GM04503 (cell line): Measurements from ENCODE around the gene ANO6.
"Not testable (repeated sequence)": the region's sequence is repeated elsewhere in the genome, so short reads cannot be mapped to it uniquely, and the experiment has no call there.

Experiments
- DNase-seq: peaks from one replicate; pipeline ENCODE4 v3.0.0-alpha.2; 2012; ENCODE audit warnings: low read depth

Gene ANO6

DNA sequence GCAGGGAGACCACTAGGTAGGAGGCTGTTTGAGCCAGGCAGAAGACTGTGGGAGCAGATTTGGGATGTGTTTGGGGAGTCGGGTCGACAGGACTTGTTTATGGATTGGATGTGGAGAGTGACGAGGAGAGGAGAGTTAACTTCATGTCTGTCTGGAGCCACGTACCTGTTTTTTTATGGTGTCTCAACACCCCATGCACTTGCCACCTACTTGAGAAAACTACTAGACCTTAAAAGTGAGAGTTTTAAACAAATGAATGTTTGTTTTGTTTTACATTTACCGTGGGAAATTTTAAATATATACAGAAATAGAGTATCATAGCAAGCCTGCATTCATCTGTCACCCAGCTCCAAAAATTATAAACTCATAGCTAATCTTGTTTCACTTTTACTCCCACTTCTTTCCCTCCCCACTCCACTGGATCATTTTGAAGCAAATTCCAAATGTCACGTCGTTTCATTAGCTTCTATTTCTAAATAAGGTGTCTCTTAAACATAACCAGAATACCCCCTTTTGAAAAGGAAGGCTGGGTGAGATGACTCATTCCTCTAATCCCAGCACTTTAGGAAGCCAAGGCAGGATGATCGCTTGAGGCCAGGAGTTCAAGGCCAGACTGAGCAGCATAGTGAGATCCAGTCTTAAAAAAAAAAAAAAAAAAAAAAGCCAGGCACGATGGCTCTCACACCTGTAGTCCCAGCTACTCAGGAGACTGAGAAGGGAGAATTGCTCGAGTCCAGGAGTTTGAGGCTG lies 136.2 kb downstream of the ANO6 start:
- no peak for DNase-seq

- DNase-seq, result no peak
Measured at GRCh38 chr12:45353944-45354343, 138.0 kb downstream of the ANO6 start.

- no peak for DNase-seq
Measured at GRCh38 chr12:45354399-45354798, 138.5 kb downstream of the ANO6 start.

DNA sequence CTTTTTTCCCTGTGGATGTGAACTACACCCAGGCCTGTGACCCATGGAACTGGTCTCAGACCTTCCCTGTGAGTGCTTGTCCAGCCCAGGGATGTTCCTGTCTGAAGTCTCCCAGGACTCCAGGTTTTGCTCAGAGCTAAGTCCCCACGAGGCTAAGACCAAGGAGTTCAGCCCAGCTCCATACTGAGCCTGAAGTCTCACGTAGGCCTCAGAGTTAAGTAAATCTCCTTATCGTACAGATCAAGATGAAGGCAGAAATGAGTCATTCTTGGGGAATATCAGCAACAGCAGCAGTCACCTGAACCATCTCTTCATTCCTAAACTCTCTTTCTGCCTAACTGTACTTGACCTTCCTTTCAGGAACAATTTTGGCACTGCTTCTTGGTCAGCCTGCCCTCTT lies 139.8 kb downstream of the ANO6 start:
- no peak for DNase-seq

- no peak for DNase-seq
Measured at GRCh38 chr12:45356822-45357538, 141.1 kb downstream of the ANO6 start.

- no peak for DNase-seq
Measured at GRCh38 chr12:45357539-45358417, 141.9 kb downstream of the ANO6 start.

- DNase-seq, result no peak
Measured at GRCh38 chr12:45362291-45362690, 146.4 kb downstream of the ANO6 start.

GRCh38 chr12:45363903-45364302 lies 148.0 kb downstream of the ANO6 start:
- DNase-seq, result no peak

DNA sequence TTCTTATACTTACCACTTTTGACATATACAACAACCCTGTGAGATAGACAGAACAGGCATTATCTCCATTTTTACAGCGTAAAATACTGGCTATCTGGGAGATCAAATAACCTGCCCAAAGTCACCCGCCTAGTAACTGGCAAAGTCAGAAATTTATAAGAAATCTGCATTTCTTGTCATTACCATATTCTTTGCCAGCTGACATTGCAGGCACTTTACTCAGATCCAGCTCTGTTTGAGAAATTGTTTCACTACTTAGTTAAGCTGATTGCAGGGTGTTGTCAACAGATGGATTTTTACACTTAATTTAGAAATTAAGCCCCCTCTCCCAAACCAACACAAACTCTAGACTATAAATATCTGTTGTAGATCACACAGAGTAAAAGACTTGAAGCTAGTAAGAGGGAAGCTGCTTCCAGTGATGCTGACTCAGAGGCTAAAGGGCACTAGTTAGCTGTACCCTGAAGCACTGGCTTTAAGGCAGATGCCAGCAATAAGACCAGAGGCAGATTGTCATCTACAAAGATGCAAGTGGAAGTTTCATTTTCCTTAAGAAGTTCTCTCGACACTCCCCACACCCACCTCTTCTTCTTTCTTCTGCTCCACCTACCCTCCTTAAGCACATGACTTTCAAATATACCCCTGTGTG lies 153.1 kb downstream of the ANO6 start:
- DNase-seq, result no peak

DNA sequence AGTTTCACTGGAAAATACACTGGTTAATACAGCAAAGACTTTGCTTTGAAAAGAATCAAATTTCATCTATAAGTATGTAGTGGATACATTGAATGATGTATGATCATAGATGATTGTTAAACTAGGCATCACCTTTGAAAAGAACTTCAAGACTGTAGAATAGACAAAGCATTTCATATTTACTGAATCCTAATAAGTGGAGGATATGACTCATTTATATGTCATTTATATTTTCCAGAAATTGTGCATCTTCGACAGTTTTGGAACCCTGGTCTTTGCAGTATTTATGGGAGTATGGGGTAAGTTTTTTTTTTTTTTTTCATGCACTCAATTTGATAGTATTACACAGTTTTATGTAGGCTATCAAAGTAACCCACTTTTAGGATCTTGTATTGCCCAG lies 161.9 kb downstream of the ANO6 start:
- DNase-seq, result no peak

DNA sequence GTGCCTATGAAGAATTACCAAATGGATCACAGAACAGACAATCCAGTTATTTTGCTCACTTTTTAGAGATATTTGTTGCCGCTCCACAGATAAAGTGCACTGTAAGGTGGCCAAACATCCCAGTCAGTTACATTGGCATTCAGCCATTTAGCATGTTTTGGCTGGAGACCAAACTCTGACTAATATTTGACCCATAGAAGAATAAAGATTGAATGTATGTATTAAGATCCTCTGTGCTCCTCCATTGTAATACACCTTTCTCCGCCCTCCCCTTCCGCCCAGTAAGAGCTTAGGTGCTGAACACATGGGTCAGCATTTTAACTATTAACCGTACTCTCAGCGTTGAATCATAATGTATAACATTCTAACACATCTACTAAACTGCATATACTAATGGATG lies 163.4 kb downstream of the ANO6 start:
- no peak for DNase-seq

DNA sequence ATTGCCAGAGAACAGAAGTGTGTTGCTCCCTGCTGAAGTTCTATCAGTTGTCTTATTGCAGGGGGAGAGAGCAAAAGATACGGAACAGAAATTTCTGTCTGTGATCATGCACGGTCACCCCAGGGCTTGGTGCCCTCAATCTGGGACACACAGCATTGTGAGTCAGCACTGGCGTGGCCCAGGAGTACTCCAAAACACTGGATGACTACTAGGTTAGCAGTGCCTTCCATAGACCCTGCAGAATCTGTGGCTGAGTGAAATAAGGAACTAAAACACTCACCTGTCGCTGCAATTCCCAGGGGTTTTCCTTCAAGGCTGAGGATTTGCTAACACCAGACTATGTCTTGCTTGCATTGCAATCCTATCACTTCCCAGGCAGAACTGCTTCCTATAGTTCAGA lies 165.5 kb downstream of the ANO6 start:
- DNase-seq, result no peak

DNA sequence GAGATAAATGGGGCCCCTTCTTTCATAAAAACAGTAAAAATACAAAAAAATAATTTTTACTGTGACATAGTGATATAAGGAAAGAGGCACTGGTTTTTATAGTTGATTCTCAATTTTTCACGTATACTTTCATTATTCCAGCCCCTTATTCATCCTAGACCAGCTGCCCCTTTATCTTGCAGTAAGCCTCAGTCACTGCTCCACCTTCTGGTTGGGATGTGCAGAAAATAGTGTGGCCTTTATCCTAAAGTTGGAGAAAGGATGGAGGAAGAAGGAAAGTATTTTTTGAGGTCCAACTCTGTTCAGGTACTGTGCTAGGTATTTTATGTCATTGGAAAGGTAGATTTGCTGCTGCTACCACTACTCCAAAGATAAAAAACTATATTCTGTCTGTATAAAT lies 172.7 kb downstream of the ANO6 start:
- peak; percentile 11 for DNase-seq

GRCh38 chr12:45389426-45389825 lies 173.5 kb downstream of the ANO6 start:
- no peak for DNase-seq

DNA sequence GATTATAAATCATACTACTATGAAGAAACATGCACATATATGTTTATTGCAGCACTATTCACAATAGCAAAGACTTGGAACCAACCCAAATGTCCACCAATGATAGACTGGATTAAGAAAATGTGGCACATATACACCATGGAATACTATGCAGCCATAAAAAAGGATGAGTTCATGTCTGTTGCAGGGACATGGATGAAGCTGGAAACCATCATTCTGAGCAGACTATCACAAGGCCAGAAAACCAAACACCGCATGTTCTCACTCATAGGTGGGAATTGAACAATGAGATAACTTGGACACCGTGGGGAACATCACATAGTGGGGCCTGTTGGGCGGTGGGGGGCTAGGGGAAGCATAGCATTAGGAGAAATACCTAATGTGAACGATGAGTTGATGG lies 181.6 kb downstream of the ANO6 start:
- not testable (repeated sequence) for DNase-seq

- no peak for DNase-seq
Measured at GRCh38 chr12:45398552-45398951, 182.7 kb downstream of the ANO6 start.

- no peak for DNase-seq
Measured at GRCh38 chr12:45400991-45401390, 185.1 kb downstream of the ANO6 start.

- DNase-seq, result no peak
Measured at GRCh38 chr12:45402288-45402687, 186.4 kb downstream of the ANO6 start.

DNA sequence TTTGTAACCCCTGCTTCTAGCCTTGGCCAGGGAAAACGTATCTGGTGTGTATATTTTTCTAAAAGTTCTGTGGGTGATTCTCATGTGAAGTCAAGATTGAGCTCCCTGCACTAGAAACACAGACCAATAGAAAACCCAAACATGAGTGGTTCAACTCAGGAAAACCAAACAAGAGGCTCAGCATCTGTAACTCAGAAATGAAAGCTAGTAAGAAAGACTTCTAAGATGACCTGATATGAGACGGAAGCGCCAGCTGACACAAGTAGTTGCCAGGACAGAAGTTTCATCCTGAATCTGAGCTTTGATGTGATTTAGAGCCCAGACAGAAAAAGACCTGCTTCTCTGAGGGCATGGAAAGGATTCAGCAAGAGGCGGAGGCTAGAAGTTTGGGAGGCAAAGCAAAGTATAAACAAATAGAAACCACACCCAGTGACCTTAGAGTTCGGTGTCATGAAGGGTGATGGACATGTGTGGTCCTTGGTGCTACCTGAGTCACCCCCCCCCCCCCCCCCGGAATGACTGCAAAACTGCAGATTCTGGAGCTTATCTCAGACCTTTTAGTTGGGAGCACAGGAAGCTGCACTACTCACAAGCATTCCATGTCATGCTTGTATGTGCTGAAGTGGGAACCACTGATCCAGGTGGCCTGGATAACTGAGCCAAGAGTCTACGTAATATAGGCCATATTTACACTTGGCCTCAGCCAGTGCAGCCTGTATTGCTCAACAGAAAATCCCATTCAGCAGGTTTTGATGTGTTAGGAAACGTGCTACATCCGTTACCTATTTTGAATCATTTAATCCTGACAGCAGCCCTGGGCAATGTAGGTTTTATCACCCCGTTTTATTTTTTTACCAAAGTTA lies 191.3 kb downstream of the ANO6 start:
- DNase-seq, result no peak

DNA sequence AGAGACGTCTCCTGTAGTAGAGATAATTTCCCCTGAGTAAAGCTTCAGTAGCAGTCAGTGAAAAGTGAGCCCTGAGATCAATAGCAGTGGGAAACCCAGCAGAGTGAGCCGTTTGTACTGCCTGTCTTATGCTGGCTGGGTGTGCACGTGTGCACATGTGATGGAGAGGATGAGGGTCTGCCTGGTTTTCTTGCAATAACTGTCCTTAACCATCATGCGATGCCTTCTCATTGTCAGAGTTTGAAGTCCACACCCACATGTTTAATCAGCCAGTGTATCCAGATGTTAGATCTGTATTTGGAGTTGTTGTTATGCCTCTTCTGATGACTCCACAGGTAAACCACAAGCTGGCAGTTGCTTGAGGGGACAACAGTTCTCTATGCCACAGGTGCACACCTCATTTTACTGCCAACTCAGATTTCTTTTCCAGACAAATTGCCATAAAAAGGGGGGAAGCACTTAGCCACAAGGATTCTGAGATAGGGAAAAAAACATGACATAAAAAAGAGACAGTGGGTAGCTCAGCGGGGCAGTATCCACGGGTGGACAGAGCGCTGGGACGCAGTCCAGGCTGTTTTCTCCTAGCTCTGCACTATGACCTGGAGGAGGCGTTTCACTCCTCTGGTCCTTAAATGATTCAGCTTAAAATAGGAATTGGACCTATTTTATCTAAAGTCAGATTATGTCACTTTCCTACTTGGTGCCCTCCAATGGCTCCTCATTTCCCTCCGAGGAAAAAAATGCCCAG lies 192.3 kb downstream of the ANO6 start:
- DNase-seq, result no peak

DNA sequence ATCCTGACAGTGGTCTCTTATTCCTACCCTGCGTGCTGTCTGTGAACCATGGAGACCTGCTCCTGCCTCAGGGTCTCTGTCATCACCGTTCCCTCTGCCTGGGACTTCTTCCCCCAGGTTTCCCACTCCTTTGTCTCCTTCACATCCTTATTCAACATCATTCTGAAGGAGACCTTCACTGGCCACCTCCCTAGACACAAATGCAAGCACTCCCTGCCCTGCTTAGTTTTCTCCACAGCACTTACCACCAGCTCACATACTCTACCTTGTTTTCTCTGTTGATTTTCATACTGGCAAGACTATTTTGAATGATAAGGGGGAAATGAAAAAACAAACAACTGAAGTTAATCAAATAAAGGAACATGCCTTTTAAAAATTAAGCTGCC lies 192.8 kb downstream of the ANO6 start:
- no peak for DNase-seq
